ENCODE measurements around the gene RUNX1.

The RUNX1 gene

GRCh38 chr21:34771512-34772028, 277.5 kb downstream of the RUNX1 start:
- Histone ChIP-seq H3K36me3 (no peaks in the 10 kb centered on the region), H3K4me3 (ENCODE audit: low read depth, low read length) (no peak overlapping the region), H3K9me3 (ENCODE audit: severe bottlenecking) (no peaks in the 10 kb centered on the region), H3K27ac (no peak overlapping the region), H3K27me3 (ENCODE audit: insufficient read depth, low read depth, severe bottlenecking) (peaks cover 89% of the 10 kb centered on the region)
- DNase-seq, result no peak
- no peak for TF ChIP-seq CTCF (IDR thresholded peaks at IDR 0.05; ENCODE audit: low read depth, low read length)

GRCh38 chr21:34770576-34770975, 278.5 kb downstream of the RUNX1 start:
- TF ChIP-seq CTCF (IDR thresholded peaks at IDR 0.05; ENCODE audit: low read depth, low read length), result no peak
- DNase-seq, result no peak
- Histone ChIP-seq H3K27me3 (ENCODE audit: insufficient read depth, low read depth, severe bottlenecking) (peaks cover 89% of the 10 kb centered on the region), H3K4me3 (ENCODE audit: low read depth, low read length) (no peak overlapping the region), H3K9me3 (ENCODE audit: severe bottlenecking) (no peaks in the 10 kb centered on the region), H3K36me3 (no peaks in the 10 kb centered on the region), H3K27ac (no peak overlapping the region)

- Histone ChIP-seq H3K27ac (no peak overlapping the region), H3K4me3 (ENCODE audit: low read depth, low read length) (no peak overlapping the region), H3K9me3 (ENCODE audit: severe bottlenecking) (peaks cover 3% of the 10 kb centered on the region), H3K27me3 (ENCODE audit: insufficient read depth, low read depth, severe bottlenecking) (peaks cover 84% of the 10 kb centered on the region), H3K36me3 (no peaks in the 10 kb centered on the region)
- TF ChIP-seq CTCF (IDR thresholded peaks at IDR 0.05; ENCODE audit: low read depth, low read length), result no peak
- DNase-seq, result no peak
Measured at GRCh38 chr21:34768326-34768725, 280.8 kb downstream of the RUNX1 start.

- H3K36me3 ChIP-seq, result no peaks in the 10 kb centered on the region
- no peak overlapping the region for H3K4me3 ChIP-seq (ENCODE audit: low read depth, low read length)
- peaks cover 82% of the 10 kb centered on the region for H3K27me3 ChIP-seq (ENCODE audit: insufficient read depth, low read depth, severe bottlenecking)
- peaks cover 3% of the 10 kb centered on the region for H3K9me3 ChIP-seq (ENCODE audit: severe bottlenecking)
- DNase-seq, result no peak
- H3K27ac ChIP-seq, result no peak overlapping the region
- TF ChIP-seq CTCF (IDR thresholded peaks at IDR 0.05; ENCODE audit: low read depth, low read length), result no peak
Measured at GRCh38 chr21:34766862-34767261, 282.2 kb downstream of the RUNX1 start.

GRCh38 chr21:34765619-34766018, 283.5 kb downstream of the RUNX1 start:
- no peak for DNase-seq
- Histone ChIP-seq H3K27me3 (ENCODE audit: insufficient read depth, low read depth, severe bottlenecking) (peaks cover 83% of the 10 kb centered on the region), H3K4me3 (ENCODE audit: low read depth, low read length) (no peak overlapping the region), H3K36me3 (no peaks in the 10 kb centered on the region), H3K27ac (no peak overlapping the region), H3K9me3 (ENCODE audit: severe bottlenecking) (peaks cover 3% of the 10 kb centered on the region)
- no peak for TF ChIP-seq CTCF (IDR thresholded peaks at IDR 0.05; ENCODE audit: low read depth, low read length)

GRCh38 chr21:34764715-34765284, 284.3 kb downstream of the RUNX1 start:
- TF ChIP-seq CTCF (IDR thresholded peaks at IDR 0.05; ENCODE audit: low read depth, low read length), result no peak
- H3K36me3 ChIP-seq, result no peaks in the 10 kb centered on the region
- H3K27me3 ChIP-seq (ENCODE audit: insufficient read depth, low read depth, severe bottlenecking), result peaks cover 85% of the 10 kb centered on the region
- DNase-seq, result no peak
- H3K4me3 ChIP-seq (ENCODE audit: low read depth, low read length), result no peak overlapping the region
- H3K9me3 ChIP-seq (ENCODE audit: severe bottlenecking), result peaks cover 3% of the 10 kb centered on the region
- H3K27ac ChIP-seq, result no peak overlapping the region
